CD4-positive, alpha-beta T cell treated with Interleukin-10 for 1 hour (primary cell): ENCODE data around the gene SNX30.
A peak's percentile ranks its signal among the peaks of the same experiment; 100 is the strongest.
"Not testable (repeated sequence)": the region's sequence is repeated elsewhere in the genome, so short reads cannot be mapped to it uniquely, and the experiment has no call there.

Experiments used
- DNase-seq: peaks from one replicate; pipeline ENCODE4 v3.0.0-alpha.2; 2020

Gene SNX30, protein sequence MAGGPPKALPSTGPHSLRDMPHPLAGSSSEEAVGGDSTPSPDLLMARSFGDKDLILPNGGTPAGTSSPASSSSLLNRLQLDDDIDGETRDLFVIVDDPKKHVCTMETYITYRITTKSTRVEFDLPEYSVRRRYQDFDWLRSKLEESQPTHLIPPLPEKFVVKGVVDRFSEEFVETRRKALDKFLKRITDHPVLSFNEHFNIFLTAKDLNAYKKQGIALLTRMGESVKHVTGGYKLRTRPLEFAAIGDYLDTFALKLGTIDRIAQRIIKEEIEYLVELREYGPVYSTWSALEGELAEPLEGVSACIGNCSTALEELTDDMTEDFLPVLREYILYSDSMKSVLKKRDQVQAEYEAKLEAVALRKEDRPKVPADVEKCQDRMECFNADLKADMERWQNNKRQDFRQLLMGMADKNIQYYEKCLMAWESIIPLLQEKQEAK

DNA sequence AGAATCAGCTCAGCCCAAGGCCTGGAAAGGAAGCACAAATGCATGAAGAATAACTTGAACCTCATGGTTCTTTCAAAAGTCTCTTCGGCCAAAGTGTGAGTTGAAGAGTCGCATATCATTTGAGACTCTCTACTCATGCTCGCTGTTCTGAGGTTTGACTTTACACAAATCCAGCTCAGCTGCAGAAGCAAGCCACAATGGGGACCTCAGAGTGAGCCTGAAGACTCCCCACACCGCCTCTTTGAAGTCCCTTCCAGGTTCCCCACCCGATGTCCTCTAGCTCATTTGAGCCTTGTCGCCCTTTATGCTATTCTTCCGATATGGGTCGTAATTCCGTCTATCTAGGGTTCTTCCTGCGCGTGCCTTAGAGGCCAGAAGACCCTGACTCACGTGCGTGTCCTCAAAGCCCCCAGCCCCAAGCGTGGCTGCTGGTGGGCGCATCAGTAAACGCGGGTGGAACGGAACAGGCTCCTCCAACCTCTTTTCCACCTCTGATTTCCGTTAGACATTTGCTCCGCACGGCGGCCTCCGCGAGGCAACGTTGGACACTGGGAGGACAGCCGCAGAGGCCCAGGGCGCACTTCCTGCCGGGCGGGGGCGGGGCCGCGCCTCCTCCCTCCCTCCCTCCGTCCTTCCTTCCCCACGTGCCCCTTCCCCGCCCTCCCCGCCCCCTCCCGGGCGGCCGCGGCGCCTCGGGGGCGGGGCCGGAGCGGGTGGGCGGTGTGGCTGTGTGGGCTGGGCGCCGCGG, at the start of gene SNX30:
TSS of gene SNX30 (plus strand) at position 745 of the 748 bp plus-strand sequence. CDS start 242 bp downstream, outside the sequence.
- DNase-seq = peak; percentile 87

DNA sequence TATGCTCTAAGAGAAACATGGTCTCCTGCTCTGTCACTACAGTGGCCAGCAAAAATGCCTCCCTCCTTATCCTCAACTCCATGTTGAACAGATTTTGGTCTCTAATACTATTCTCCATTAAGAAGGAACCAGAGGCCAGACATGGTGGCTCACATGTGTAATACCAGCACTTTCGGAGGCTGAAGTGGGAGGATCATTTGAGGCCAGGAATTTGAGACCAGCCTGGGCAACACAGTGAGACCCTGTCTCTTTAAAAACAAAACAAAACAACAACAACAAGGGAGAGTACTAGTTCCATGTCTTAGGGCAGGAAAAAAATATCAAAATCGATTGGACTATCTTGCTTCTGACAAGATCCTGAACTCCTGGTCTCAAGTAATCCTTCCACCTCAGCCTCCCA, 47.3 kb upstream of the SNX30 start:
- DNase-seq = no peak

DNA sequence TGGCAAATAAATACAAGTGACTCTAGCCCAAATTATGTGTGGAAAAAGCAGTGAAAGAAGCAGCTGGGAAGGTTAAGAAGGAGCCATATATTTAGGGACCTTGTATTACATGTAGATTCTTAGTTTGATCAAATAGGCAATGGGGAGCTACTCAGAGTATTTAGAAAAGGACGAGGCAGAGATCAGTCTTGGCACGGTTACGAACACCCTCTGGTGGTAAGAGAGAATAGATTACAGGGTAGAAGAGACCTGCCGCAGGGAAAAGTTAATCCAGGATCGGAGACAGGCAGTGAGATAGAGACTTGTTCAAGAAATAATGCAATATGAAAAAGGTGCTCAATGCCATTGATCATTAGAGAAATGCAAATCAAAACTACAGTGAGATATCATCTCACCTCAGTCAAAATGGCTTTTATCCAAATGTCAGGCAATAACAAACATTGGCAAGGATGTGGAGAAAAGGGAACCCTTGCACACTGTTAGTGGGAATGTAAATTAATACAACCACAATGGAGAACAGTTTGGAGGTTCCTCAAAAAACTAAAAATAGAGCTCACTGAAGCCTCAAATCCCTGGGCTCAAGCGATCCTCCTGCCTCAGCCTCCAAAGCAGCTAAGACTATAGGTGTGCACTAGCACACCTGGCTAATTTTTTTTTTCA, 44.7 kb upstream of the SNX30 start:
- no peak for DNase-seq

DNA sequence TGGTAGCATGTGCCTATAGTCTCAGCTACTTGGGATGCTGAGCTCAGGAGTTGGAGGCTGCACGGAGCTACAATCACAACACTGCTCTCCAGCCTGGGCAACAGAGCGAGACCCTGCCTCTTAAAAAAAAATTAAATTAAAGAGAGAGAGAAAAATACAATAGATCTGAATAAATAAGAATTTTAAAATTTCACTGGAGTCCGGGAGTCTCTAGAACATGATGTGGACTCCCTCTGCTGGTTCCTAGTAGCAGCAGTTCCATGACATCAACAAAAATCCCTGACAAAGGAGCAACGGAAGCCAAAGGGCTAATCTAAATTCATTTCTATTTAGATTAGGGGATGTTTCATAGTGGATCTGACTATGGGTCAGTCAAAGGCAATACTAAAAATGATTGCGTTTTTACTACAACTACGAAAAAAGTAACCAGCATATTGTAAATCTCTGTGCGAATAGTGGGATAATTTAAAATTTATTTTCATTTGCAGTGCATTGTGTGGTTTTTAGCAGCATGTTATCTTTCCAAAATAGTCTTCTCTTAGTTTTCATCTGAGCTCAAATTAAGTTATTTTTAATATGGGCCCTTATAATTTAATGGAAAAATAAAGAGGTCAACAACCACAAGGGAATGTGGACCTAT, 39.4 kb upstream of the SNX30 start:
- no peak for DNase-seq

DNA sequence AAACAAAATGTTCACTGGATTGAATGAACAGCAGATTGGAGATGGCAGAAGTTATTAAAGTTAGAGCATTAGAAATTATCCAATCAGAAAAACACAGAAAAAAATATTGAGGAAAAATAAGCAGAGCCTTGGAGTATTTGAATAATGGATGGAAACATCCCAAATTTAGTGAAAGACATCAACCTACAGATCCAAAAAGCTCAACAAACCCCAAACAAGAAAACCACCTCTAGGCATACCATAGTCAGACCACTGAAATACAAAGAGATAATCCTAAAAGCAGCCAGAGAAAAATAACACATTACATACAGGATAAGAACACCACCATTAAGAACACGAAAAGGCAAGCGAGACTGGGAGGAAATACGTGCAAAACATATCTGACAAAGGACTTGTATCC, 37.9 kb upstream of the SNX30 start:
- no peak for DNase-seq

DNA sequence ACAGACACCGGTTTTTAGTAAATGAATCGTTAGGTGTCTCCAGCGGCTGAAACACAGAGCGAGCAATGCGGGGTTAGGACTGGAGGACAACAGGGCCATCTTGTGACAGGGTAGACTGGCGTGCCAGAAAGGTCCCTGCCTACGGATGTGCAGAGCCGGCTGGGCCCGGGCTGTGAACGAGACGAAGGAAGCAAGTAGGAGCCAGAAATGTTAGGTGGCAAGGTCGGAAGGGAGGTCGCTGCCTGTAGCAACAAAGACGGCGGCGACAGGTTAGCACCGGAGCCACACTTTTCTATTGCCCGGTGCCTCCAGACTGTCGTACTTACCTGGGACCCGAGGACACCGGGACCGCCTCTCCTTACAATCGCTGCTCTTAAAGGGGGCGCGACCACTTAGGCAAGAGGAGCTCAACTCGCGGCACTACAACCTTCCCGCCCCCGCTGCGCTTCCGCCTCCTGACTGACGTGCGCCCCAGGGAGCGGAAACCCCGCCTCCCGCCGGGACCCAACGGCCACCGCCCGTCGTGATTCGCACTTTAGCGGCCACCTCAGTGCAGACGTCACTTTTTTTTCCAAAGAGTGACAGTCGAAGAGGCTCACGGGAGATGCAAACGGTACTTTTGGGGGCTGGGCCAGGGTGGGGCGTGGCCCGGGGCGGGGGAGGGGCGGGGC, 32.8 kb upstream of the SNX30 start, which contains the start of gene INIP:
TSS of gene INIP (minus strand) at position 457 of the 671 bp plus-strand sequence. CDS start 1,632 bp downstream, outside the sequence.
- DNase-seq = peak; percentile 98

DNA sequence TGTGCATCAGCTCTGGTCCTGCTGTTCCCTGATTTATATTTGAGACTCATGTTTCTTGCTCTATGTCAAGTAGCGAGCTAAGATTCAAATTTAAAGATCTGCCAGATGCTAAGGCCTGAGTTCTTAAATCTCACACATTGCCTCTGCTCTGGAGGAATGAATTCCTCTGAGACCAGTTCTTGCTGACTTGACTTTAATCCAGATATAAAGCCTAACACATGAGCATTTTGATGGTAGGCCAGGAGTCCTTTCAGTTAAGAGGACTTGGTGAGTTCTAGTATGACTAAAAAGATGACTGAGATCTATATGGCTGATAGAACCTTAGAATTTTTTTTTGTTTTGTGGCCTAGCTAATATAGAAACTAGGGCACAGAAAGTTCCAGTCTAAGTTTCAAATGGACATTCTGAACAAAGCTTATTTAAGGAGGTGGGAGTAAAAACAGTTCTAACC, 31.3 kb upstream of the SNX30 start:
- DNase-seq = no peak

DNA sequence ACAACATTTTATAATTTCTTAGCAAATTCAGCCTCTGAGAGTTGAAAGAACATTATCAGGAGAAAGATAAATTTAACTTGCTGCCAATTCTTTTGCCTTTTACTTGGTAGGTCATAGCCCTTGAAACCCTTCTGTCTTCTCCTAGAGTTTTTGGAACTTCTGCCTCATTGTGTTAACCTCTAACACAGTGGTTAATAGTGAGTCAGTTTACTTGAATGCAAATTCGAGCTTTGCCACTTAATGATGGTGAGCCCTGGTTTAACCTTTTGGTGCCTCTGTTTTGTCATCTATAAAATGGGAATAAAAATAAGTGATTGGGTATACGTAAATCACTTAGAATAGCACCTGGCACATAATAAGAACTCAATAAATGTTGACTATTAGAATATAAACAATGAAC, 30.9 kb upstream of the SNX30 start:
- no peak for DNase-seq

DNA sequence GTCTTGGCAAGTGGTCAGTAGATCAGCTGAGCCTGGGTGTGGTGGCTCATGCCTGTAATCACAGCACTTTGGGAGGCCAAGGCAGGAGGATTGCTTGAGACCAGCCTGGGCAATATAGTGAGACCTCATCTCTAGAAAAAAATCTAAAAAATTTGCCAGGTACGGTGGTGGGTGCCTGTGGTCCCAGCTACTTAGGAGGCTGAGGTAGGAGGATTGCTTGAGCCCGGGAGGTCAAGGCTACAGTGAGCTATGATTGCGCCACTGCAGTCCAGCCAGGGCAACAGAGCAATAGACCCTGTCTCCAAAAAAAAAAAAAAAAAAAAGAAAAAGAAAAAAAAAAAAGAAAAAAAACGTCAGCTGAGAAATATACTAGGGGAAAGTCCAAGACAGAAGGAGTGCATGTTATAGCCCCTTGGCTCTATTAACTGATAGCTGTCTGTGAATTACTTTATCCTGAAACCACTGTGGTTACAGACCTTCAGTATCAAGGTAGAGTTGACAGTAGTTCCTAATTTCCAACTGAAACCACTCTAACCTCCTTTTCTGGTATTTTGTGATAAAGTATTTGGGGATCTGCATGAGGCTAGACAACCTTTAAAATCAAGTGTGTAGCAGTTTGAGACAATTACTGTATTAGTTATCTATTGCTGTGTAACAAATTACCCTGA, 30.3 kb upstream of the SNX30 start:
- DNase-seq = no peak

DNA sequence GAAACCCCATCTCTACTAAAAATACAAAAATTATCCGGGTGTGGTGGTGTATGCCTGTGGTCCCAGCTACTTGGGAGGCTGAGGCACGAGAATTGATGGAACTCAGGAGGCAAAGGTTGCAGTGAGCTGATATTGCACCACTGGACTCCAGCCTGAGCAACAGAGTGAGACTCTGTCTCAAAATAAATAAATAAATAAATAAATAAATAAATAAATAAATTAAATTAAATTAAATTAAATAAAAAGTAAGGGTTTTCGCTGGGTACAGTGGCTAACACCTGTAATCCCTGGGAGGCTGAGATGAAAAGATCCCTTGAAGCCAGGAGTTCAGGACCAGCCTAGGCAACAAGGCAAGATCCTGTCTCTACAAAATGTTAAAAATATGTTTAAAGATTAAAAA, 27.8 kb upstream of the SNX30 start:
- not testable (repeated sequence) for DNase-seq

DNA sequence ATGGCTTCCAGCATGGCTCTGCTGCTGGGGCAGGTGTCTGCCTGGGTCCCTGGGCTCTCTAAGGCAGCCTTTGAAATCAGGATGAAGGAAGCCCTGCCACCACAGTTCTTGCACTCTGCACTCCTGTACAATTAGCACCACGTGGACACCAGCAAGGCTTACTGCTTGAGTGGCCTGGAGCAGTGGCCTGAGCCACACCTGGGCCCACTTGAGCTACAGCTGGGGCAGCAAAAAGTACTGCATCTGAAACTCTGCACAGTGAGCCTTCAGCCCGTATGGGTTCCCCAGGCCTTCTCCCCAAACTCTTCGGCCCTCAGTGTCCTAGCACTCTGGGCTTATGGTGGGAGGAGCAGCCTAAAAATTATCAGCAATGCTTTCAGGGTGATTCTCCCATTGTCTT, 24.6 kb upstream of the SNX30 start:
- DNase-seq = no peak

DNA sequence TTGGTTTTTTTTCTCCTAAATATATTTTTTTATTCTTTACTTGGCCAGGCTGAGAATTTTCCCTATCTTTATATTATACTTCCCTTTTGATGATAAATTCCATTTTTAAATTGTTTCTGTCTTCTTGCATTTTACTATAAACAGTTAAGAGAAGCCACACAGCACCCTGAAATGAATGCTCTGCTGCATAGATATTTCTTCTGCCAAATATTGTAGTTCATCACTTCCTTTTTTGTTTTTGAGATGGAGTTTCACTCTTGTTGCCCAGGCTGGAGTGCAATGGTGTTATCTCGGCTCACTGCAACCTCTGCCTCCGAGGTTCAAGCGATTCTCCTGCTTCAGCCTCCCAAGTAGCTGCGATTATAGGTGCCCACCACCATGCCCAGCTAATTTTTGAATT, 24.1 kb upstream of the SNX30 start:
- DNase-seq = no peak

DNA sequence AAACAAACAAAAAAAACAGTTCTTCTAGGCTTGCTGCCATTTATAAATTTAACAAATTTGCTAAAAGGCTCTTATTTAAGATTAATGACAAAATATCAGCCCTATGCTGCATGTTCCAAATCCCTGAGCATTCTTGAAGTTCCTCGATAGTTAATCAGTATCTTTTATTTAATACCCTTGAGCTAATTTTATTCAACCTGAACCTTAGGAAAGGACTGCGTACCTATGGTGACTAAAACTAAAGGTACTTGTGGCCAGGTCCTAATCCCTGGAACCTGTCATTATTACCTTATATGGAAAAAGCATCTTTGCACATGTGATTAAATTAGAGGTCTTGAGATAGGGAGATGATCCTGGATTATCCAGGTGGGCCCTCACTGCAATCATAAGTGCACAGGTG, 22.2 kb upstream of the SNX30 start:
- no peak for DNase-seq

DNA sequence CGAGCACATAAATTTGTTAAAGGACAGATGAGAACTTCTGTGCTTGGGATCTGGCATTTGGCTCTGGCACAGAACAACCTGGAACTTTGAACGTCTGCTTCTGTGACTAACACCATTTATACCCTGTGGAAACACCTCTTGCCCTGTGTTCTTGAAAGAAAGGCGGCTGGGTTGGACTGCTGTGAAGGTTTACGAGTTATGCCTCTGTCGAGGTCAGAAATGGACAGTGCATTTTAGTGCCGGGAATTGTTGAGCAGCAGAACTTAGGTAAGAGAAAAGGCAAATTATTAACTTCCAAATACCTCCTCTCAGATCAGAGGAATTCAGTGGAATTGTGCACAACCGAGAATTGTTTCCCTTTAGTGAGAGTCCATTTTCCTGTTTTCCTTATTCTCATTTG, 18.6 kb upstream of the SNX30 start:
- DNase-seq = no peak

DNA sequence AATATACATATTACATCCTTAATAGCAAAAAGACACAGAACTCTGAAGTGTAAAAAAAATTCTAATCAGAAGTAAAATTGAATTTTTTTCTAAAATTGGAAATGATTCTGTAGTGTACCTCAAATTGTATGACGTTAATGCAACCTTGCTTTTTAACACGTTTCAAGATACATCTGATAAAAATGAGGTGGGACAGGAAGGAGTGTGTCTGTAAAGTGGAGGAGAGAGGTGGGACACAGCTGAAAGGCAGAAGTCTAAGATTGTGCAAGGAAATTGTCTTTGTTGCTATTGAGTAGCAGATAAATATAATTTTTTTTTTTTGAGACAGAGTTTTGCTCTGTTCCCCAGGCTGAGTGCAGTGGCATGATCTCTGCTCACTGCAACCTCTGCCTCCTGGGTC, 15.7 kb upstream of the SNX30 start:
- no peak for DNase-seq

DNA sequence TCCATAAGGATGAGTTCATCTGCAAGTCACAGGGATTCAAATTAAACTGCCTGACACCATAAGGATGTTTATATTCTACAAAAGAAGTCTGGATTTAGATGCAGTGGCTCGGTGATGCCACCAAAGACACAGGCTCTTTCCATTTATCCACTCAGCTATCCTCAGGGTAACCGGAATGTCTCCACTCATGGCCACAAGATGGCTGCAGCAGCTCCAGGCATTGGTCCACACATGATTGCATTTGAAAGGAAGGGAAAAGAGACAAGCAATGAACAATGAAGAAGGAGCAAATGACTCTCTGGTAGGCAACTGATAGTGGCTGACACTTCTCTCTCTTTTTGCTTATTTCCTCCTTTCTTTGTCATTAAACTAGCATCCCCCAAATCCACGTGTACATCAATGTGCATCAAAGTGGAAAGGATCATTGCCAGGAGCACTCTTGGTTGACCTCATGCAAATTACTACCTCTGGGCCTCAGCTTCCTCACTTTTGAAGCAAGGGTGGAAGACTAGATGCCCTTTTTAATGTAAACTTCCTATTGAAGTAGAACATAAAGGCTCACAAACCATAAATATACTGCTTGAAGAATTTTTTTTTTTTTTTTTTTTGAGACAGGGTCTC, 7.2 kb upstream of the SNX30 start:
- DNase-seq = no peak

DNA sequence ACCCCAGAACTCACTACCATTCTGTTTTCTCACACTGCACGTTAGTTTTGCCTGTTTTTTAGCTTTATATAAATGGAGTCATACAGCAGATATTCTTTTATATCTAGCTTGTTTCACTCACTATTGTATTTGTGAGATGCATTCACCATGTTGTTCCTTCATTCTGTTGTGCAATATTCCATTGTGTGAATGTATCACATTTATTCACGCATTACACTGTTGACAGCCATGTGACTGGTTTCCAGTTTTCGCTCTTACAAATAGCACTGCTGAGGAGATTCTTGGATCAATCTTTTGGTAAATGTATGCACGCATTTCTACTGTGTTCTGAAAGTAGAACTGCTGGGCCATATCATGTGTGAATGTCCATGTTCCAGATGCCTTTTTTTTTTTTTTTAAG, 6.4 kb upstream of the SNX30 start:
- DNase-seq = no peak

DNA sequence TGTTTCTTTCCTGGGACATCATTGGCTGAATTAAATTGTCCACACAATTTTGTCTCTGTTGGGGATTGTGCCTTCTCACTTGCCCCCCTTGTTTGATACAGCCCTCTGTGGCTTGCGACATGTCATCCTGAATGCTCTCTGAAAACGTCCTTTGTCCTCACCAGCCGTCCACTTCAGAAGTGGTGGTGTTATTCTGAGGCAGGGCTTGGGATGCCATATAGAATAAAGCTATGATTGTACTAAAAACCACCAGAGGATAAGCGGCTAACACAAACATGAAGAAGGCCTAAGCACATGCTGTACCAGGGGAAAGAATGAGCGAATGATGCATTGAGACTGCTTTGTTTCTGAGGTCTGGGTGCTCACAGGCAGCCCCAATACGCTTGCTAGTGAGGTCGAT, 3.5 kb upstream of the SNX30 start:
- no peak for DNase-seq

DNA sequence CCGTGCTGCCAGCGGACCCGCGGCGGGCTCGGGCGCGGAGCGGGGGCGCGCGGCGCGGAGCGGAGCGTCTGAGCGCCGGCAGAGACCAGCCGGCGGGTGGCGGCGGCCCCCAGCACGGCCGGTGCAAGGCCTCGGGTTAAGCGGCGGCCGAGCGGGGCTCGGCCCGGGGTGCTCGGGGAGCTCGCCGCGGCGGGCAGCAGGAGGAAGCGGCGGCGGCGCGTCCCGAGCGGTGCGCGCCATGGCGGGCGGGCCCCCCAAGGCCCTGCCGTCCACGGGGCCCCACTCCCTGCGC, 150 bp downstream of the SNX30 start:
- DNase-seq = no peak

DNA sequence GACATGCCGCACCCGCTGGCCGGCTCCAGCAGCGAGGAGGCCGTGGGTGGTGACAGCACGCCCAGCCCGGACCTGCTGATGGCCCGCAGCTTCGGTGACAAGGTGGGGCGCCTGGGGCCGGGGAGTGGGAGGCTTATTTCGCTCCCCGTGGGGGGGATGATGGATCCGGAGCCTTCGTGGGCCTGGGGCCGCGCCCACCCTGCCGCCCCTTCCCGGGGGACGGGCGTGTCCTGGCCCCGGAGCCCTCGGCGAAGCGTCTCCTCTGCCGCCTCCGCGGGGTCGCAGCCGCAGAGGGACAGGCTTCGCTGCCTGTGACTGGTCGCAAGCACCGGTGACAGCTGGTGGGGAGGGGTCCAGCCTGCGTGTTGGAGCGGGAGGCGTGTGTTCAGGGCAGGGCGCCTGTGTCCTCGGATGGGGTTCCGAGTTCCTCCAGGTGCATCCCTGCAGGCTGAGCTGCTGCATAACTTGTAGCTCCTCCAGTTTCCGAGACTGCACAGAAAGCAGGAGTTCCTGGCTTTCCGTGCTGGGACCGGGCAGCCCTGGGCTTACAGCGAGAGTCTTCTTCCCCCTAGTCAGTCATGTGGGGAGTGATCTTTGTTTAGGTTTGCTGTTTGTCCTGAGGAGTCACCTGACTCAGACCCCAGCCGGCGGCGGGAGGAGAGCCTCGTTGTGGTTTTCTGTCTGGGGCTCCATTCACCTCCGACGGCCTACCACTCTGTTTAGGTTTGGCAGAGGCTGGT, 666 bp downstream of the SNX30 start:
- DNase-seq = peak; percentile 52
